ENCODE data around the gene RHNO1.
A peak's percentile ranks its signal among the peaks of the same experiment; 100 is the strongest.
"Not testable (repeated sequence)": the region's sequence is repeated elsewhere in the genome, so short reads cannot be mapped to it uniquely, and the experiment has no call there.

Gene RHNO1

GRCh38 chr12:2858944-2859421 lies 18.0 kb upstream of the RHNO1 start:
- no peak for DNase-seq

DNA sequence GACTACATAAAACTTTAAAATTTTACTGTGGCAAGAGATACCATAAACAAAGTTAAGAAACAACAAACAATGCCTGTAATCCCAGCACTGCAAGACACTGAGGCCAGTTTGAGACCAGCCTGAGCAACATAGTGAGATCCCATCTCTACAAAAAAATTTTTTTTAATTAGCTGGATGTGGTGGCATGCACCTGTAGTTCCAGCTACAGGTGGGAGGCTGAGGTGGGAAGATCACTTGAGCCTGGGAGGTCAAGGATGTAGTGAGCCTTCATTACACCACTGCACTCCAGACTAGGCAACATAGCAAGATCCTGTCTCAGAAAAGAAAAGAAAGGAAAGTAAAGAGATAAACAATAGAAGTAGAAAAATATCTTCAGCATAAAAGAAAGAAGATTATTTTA lies 16.9 kb upstream of the RHNO1 start:
- no peak for DNase-seq

DNA sequence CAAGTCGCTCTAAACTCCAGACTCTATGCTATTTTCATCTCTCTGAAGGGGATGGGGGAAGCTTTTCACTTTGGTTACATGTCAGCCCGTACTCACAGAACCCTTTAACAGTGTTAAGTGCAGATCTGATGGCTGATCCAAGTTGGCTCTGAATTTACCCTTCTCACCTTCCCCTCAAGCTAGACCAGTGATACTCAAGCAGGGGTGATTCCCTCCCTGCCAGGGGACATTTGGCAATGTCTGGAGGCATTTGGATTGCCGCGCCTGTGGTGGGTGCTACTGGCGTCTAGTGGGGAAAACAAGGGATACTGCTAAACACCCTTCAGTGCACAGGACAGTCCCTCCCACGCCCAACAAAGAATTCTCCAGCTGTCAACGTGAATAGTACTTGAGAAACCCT lies 14.1 kb upstream of the RHNO1 start:
- DNase-seq = no peak

GRCh38 chr12:2863402-2863801 lies 13.6 kb upstream of the RHNO1 start:
- DNase-seq = not testable (repeated sequence)

DNA sequence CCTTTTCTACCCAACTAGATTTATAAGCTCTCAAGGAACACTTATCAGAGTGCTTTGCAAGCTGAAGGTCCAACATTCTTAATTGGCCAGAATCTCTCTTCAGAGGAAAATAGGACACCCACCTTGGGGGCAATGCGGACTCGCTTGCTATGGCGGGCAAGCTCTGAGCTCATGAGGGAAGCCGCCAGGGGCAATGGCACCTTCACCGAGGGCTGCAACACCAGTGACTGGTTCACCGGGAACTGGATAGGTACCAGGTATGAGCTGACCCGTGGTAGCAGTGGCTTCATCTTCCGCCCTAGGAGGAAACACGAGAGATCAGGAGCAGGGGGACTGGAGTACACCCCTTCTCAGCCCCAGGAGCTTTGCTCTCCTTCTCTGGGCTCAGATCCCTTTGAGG lies 12.8 kb upstream of the RHNO1 start:
- DNase-seq = no peak

DNA sequence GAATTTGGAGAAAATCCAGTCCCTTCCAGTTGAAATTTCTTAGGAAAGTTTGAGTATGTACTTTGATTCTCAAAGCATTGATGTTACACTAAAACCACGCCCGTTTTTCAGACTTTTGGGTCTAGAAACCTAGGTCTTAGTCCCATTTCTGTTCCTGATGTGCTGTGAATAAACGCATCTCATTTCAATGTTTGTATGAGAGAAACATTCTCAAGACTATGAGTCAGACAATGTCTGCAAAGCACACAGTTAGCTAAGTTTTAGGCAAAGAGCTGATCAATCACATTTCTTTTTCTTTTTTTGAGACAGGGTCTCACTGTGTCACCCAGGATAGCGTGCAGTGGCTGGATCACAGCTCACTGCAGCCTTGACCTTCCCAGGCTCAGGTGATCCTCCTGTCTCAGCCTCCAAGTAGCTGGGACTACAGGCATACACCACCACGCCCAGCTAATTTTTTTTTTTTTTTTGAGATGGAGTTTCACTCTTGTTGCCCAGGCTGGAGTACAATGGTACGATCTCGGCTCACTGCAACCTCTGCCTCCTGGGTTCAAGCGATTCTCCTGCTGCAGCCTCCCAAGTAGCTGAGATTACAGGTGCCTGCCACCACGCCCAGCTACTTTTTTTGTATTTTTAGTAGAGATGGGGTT lies 7.9 kb upstream of the RHNO1 start:
- not testable (repeated sequence) for DNase-seq

GRCh38 chr12:2876431-2877046 lies 484 bp upstream of the RHNO1 start:
- DNase-seq = peak; percentile 37 to 54

DNA sequence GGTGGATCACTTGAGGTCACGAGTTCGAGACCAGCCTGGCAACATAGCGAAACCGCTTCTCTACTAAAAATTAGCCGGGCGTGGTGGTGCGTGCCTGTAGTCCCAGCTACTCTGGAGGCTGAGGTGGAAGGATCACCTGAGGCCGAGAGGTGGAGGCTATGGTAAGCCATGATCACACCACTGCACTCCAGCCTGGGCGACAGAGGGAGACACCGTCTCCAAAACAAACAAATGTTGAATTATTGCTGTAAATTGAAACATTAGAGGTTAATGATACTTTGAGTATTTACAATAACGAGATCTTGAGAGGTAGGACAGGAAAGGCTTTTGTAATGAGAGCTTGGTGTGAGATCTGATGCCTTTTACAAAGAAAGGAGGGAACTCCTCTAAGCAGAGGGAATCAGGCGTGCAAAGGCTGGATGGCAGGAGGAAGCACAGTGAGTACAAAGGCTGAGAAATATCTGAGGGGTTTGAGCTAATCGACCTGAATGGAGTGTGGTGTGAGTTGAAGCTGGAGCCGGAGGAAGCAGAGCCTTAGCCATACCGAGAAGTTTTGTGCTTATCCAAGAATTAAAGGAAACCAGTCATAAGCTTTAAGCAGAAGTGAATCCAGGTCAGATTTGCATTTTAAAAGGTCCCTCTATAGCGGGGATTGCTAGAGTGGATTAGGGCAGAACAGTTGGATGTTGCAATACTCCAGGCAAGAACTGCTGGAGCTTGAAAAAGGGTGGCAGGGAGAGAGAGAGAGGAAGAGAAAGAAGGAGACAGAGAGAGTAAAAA lies 1.1 kb downstream of the RHNO1 start:
- DNase-seq = peak in 1 of 2 experiments; percentile 16

- no peak for DNase-seq
Measured at GRCh38 chr12:2879853-2880252, 2.8 kb downstream of the RHNO1 start.

- no peak for DNase-seq
Measured at GRCh38 chr12:2884810-2885209, 7.8 kb downstream of the RHNO1 start.

DNA sequence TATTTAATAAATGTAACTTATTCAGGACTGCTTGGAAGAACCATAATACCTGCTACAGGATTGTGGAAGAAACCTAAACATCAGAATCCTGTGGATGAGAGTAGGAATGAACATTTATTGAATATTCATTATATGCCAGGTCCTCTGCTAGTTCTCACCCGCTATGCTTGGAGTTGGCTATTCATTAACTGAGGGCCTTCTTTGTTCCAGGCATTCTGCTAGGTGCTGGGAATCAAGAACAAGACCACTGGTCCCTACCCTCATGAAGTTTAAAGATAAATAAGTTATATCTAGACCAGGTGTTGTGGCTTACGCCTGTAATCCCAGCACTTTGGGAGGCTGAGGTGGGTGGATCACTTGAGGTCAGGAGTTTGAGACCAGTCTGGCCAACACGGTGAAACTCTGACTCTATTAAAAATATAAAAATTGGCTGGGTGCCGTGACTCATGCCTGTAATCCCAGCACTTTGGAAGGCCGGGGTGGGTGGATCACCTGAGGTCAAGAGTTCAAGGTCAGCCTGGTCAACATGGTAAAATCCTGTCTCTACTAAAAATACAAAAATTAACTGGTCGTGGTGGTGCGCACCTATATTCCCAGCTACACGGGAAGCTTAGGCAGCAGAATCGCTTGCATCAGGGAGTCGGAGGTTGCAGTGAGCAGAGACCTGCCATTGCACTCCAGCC lies 9.9 kb downstream of the RHNO1 start:
- DNase-seq = no peak

DNA sequence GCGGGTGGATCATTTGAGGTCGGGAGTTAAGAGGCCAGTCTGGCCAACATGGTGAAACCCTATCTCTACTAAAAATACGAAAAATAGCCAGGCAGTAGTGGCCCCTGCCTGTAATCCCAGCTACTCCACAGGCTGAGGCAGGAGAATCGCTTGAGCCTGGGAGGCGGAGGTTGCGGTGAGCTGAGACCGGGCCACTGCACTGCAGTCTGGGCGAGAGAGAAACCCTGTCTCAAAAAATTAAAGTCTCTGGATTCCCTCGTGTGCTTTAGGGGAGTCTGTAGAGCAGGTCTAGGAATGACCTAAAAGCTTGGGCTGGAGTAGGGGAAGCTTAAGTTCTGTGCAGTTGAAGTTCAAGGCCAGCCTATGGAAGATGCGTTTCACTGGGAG lies 13.0 kb downstream of the RHNO1 start:
- DNase-seq = no peak

- DNase-seq = peak; percentile 97 to 98
Measured at GRCh38 chr12:2890388-2891239, 13.6 kb downstream of the RHNO1 start, which contains the start of gene TULP3. TSS of gene TULP3 (plus strand) at chr12:2890891. CDS start at chr12:2890948, 57 bp downstream.

GRCh38 chr12:2891240-2892053 lies 14.4 kb downstream of the RHNO1 start:
- DNase-seq = peak; percentile 26 to 35

DNA sequence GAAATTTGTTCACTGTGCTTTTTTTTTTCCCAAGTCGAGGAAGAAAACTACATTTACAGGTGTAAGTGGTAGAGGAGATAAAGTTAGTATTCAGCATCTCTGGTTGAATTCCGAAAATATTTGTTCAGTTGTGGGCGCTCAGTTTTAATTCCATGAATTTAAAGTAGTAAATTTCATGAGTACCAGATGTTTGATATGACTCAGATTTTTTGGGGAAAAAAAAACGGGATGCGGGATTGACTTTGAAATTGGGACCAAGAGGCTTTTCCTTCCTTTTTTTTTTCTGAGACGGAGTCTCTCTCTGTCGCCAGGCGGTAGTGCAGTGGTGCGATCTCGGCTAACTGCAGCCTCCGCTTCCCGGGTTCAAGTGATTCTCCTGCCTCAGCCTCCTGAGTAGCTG lies 15.2 kb downstream of the RHNO1 start:
- DNase-seq = no peak

DNA sequence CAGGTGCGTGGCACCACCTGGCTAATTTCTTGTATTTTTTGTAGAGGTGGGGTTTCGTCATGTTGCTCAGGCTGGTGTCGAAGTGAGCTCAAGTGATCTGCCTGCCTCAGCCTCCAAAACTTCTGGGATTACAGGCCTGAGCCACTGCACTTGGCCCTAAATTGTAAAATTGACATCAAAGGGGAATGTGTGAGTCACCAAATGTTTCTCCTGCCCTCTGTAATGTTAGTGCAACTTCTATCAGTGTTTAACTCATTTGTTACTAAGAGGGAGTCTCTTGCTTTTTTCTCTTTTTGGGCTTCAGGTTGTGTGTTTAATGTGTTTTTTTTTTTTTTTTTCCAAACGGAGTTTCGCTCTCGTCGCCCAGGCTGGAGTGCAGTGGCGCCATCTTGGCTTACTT lies 16.0 kb downstream of the RHNO1 start:
- no peak for DNase-seq

DNA sequence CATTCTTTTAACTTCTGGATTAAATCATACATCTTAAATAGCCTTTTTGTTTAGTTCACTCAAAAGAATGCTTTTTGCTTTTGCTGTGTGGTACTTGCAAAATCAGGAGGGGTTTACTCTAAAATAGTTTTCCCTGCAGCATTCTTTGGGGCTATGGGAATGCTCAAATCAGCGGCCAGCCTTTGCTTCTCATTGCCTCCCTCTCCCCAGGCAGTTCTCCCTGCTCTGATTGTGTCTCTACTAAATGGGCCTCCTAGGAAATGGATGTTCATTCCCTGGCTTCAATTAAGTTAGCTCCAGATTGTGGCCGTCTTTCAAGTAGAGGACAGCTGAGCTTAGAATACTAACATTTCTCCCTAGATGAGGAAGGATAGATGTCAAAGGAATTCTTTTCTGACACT lies 18.0 kb downstream of the RHNO1 start:
- no peak for DNase-seq

GRCh38 chr12:2895511-2895910 lies 18.5 kb downstream of the RHNO1 start:
- no peak for DNase-seq

DNA sequence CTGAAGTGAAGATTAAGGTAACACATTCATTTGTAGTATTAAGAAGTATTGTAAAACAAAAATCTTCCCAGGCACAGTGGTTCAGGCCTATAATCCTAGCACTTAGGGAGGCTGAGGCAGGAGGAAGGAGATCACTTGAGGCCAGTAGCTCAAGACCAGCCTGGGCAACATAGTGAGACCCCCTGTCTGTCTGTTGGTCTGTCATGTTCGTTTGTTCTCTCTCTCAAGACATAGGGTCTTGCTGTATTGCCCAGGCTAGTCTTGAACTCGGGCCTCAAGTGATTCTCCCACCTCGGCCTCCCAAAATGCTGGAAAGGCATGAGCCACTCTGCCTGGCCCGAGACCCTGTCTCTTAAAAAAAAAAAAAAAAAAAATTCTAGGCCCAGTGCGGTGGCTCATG lies 20.4 kb downstream of the RHNO1 start:
- DNase-seq = no peak

GRCh38 chr12:2900642-2901041 lies 23.6 kb downstream of the RHNO1 start:
- no peak for DNase-seq

DNA sequence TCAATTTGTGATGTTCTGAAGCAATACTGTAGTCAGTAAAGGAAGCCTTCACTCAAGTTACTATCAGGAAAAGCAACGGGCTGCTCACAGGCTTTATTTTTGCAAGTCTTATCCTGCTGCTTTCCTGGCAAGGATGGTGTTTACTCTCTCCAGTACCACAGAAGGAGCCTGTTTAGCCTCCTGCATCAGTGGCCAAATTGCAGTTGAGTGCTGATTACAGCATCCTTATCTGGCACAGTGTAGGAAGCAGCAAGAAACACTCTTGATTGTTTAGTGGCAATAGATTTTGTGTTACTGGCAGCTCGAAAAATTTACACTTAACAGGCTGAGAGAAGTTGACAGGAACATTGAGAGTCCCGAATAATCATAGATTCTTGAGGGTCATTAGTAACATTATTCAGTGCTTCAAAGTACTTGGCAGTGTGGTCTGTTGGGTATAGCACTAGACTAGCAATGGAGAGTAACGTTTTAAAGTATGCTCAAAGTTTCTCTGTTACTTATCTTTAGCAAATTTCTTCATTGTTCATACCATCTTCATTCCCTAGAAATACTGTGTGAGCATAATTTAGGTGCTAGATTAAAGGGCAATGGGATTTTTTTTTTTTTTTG lies 25.4 kb downstream of the RHNO1 start:
- DNase-seq = no peak
